ENCODE data around the gene NUP210.
A peak's percentile ranks its signal among the peaks of the same experiment; 100 is the strongest.

NUP210 gene

GRCh38 chr3:13362551-13362950 lies 57.6 kb downstream of the NUP210 start:
- H3K36me3 ChIP-seq (ENCODE audit: control insufficient read depth, insufficient read depth, low read length), result peaks cover 59% of the 10 kb centered on the region
- no peak for DNase-seq (ENCODE audit: extremely low read depth, insufficient read length)
- no peaks in the 10 kb centered on the region for H3K27me3 ChIP-seq (replicated peaks; ENCODE audit: control insufficient read depth, insufficient read depth, low read length)
- TF ChIP-seq CTCF (IDR thresholded peaks at IDR 0.05; ENCODE audit: insufficient read depth, low read length, poor library complexity, severe bottlenecking), result no peak
- no peak overlapping the region for H3K4me3 ChIP-seq (replicated peaks; ENCODE audit: low read depth, low read length)

- TF ChIP-seq CTCF (IDR thresholded peaks at IDR 0.05; ENCODE audit: insufficient read depth, low read length, poor library complexity, severe bottlenecking), result no peak
- DNase-seq (ENCODE audit: extremely low read depth, insufficient read length), result no peak
- Histone ChIP-seq H3K27me3 (replicated peaks; ENCODE audit: control insufficient read depth, insufficient read depth, low read length) (no peaks in the 10 kb centered on the region), H3K4me3 (replicated peaks; ENCODE audit: low read depth, low read length) (no peak overlapping the region), H3K36me3 (ENCODE audit: control insufficient read depth, insufficient read depth, low read length) (peaks cover 70% of the 10 kb centered on the region)
Measured at GRCh38 chr3:13359916-13360315, 60.2 kb downstream of the NUP210 start.

- peaks cover 74% of the 10 kb centered on the region for H3K36me3 ChIP-seq (ENCODE audit: control insufficient read depth, insufficient read depth, low read length)
- DNase-seq (ENCODE audit: extremely low read depth, insufficient read length), result no peak
- H3K4me3 ChIP-seq (replicated peaks; ENCODE audit: low read depth, low read length), result no peak overlapping the region
- no peaks in the 10 kb centered on the region for H3K27me3 ChIP-seq (replicated peaks; ENCODE audit: control insufficient read depth, insufficient read depth, low read length)
- no peak for TF ChIP-seq CTCF (IDR thresholded peaks at IDR 0.05; ENCODE audit: insufficient read depth, low read length, poor library complexity, severe bottlenecking)
Measured at GRCh38 chr3:13358643-13359042, 61.5 kb downstream of the NUP210 start.

- Histone ChIP-seq H3K4me3 (replicated peaks; ENCODE audit: low read depth, low read length) (no peak overlapping the region), H3K27me3 (replicated peaks; ENCODE audit: control insufficient read depth, insufficient read depth, low read length) (no peaks in the 10 kb centered on the region), H3K36me3 (ENCODE audit: control insufficient read depth, insufficient read depth, low read length) (peaks cover 79% of the 10 kb centered on the region)
- DNase-seq (ENCODE audit: extremely low read depth, insufficient read length), result no peak
- no peak for TF ChIP-seq CTCF (IDR thresholded peaks at IDR 0.05; ENCODE audit: insufficient read depth, low read length, poor library complexity, severe bottlenecking)
Measured at GRCh38 chr3:13358051-13358450, 62.1 kb downstream of the NUP210 start.

- H3K4me3 ChIP-seq (replicated peaks; ENCODE audit: low read depth, low read length), result no peak overlapping the region
- TF ChIP-seq CTCF (IDR thresholded peaks at IDR 0.05; ENCODE audit: insufficient read depth, low read length, poor library complexity, severe bottlenecking), result no peak
- peaks cover 82% of the 10 kb centered on the region for H3K36me3 ChIP-seq (ENCODE audit: control insufficient read depth, insufficient read depth, low read length)
- H3K27me3 ChIP-seq (replicated peaks; ENCODE audit: control insufficient read depth, insufficient read depth, low read length), result no peaks in the 10 kb centered on the region
- no peak for DNase-seq (ENCODE audit: extremely low read depth, insufficient read length)
Measured at GRCh38 chr3:13357074-13357473, 63.0 kb downstream of the NUP210 start.

- DNase-seq (ENCODE audit: extremely low read depth, insufficient read length), result no peak
- H3K27me3 ChIP-seq (replicated peaks; ENCODE audit: control insufficient read depth, insufficient read depth, low read length), result no peaks in the 10 kb centered on the region
- peak; percentile 38 for TF ChIP-seq CTCF (IDR thresholded peaks at IDR 0.05; ENCODE audit: insufficient read depth, low read length, poor library complexity, severe bottlenecking)
- peaks cover 72% of the 10 kb centered on the region for H3K36me3 ChIP-seq (ENCODE audit: control insufficient read depth, insufficient read depth, low read length)
- H3K4me3 ChIP-seq (replicated peaks; ENCODE audit: low read depth, low read length), result no peak overlapping the region
Measured at GRCh38 chr3:13353936-13354542, 66.1 kb downstream of the NUP210 start.
